SK-N-SH (cell line): ENCODE measurements around the gene GNAZ. TPM values are rescaled to one million over a fixed set of nuclear protein-coding genes. Genes with fewer than 3 reads are reported as not detected.

Source experiments
- CTCF ChIA-PET: fragments of 300-600, 350-600 bp; formaldehyde crosslinking; extraction: SDS; loops from one replicate; lab custom pipeline; 2021; lab: Yijun Ruan, JAX
- POLR2A ChIA-PET: fragments of 350-600 bp; sonication (Branson Sonifier 250); formaldehyde crosslinking; extraction: SDS; loops from one replicate; lab custom pipeline; 2020; ENCODE audit warnings: antibody characterized with exemption, inconsistent platforms; lab: Yijun Ruan, JAX
- DNase-seq: peaks from one replicate; pipeline ENCODE4 v3.0.0; 2012
- H2AFZ ChIP-seq: fragments of 200-600 bp; sonication (generic); 2 replicates; pipeline ENCODE4 v1.8.1; 2016; ENCODE audit warnings: antibody characterized with exemption, mild to moderate bottlenecking, low read depth
- H3F3A ChIP-seq: fragments of 200-600 bp; sonication (generic); replicated peaks from 2 replicates; pipeline ENCODE3; 2016; ENCODE audit warnings: antibody characterized with exemption, mild to moderate bottlenecking; ENCODE audit not compliant: insufficient read depth
- H3K27ac ChIP-seq, 2 experiments: fragments of 200-500 bp in 1 of 2; fragments of 200-600 bp in 1 of 2; sonication (Bioruptor generic) in 1 of 2; sonication (generic), shearing (Covaris generic) in 1 of 2; 2 replicates each; pipeline versions ENCODE4 v1.5.1 to v1.6.1; 2014 to 2016; ENCODE audit warnings: low read depth in 2 of 2, inconsistent platforms in 1 of 2, low read length in 1 of 2, mild to moderate bottlenecking in 1 of 2, mixed read lengths in 1 of 2
- H3K27me3 ChIP-seq: fragments of 200-600 bp; sonication (generic), shearing (Covaris generic); 2 replicates; pipeline ENCODE4 v1.6.1; 2016; ENCODE audit warnings: mixed run types; ENCODE audit not compliant: insufficient read depth
- H3K36me3 ChIP-seq, 2 experiments: fragments of 200-500 bp in 1 of 2; fragments of 200-600 bp in 1 of 2; sonication (Bioruptor generic) in 1 of 2; sonication (generic) in 1 of 2; replicated peaks in 1 of 2; 2 replicates each; pipeline versions ENCODE3 to v1.5.1; 2014 to 2016; ENCODE audit warnings: low read length in 1 of 2, mild to moderate bottlenecking in 1 of 2; ENCODE audit not compliant: insufficient read depth in 2 of 2, control insufficient read depth in 1 of 2
- H3K4me1 ChIP-seq, 2 experiments: fragments of 200-500 bp in 1 of 2; fragments of 200-600 bp in 1 of 2; sonication (Bioruptor generic) in 1 of 2; sonication (generic), shearing (Covaris generic) in 1 of 2; 2 replicates each; pipeline versions ENCODE4 v1.5.1 to v1.6.1; 2014 to 2016; ENCODE audit warnings: low read depth in 1 of 2, low read length in 1 of 2, mixed run types in 1 of 2; ENCODE audit not compliant: insufficient read depth in 2 of 2, control insufficient read depth in 1 of 2
- H3K4me2 ChIP-seq: fragments of 200-600 bp; sonication (generic), shearing (Covaris generic); 2 replicates; pipeline ENCODE4 v1.6.1; 2017; ENCODE audit warnings: mixed run types
- H3K4me3 ChIP-seq, 2 experiments: fragments of 200-500 bp in 1 of 2; fragments of 200-600 bp in 1 of 2; sonication (Bioruptor generic) in 1 of 2; sonication (generic), shearing (Covaris generic) in 1 of 2; 2 replicates each; pipeline versions ENCODE4 v1.5.1 to v1.8.1; 2014 to 2016; ENCODE audit warnings: low read depth in 2 of 2, inconsistent platforms in 1 of 2, low read length in 1 of 2, mild to moderate bottlenecking in 1 of 2, mixed read lengths in 1 of 2, moderate library complexity in 1 of 2
- H3K79me2 ChIP-seq: fragments of 200-600 bp; sonication (generic); 2 replicates; pipeline ENCODE4 v1.8.1; 2017; ENCODE audit warnings: mild to moderate bottlenecking; ENCODE audit not compliant: insufficient read depth
- H3K9ac ChIP-seq: fragments of 200-600 bp; sonication (generic); 2 replicates; pipeline ENCODE4 v1.6.1; 2017; ENCODE audit warnings: mixed run types
- H3K9me2 ChIP-seq: fragments of 200-600 bp; sonication (generic); 2 replicates; pipeline ENCODE4 v1.6.1; 2017; ENCODE audit warnings: mixed run types
- H3K9me3 ChIP-seq: fragments of 200-600 bp; sonication (generic); 2 replicates; pipeline ENCODE4 v1.6.1; 2017; ENCODE audit warnings: mixed run types, mild to moderate bottlenecking, moderate library complexity
- H4K20me1 ChIP-seq: fragments of 200-600 bp; sonication (generic); 2 replicates; pipeline ENCODE4 v1.6.1; 2017; ENCODE audit warnings: mild to moderate bottlenecking, mixed run types; ENCODE audit not compliant: insufficient read depth
- EP300 ChIP-seq, 2 experiments: IDR thresholded peaks; 2 replicates each; pipeline versions ENCODE4 v1.4.0 to v1.6.1; 2012; ENCODE audit warnings: borderline replicate concordance in 1 of 2, low read depth in 1 of 2, low read length in 1 of 2
- EZH2phosphoT487 ChIP-seq: fragments of 200-600 bp; sonication (generic); IDR thresholded peaks from 2 replicates; pipeline ENCODE4 v1.6.1; 2017; ENCODE audit warnings: low read depth, mixed run types, mild to moderate bottlenecking, antibody characterized with exemption, moderate library complexity, borderline replicate concordance
- FOSL2 ChIP-seq: IDR thresholded peaks from 2 replicates; pipeline ENCODE4 v1.4.0; 2012; ENCODE audit warnings: low read depth, mild to moderate bottlenecking, moderate library complexity, borderline replicate concordance
- FOXJ3 ChIP-seq: sonication (generic); formaldehyde crosslinking; IDR thresholded peaks from 2 replicates; pipeline ENCODE4 v1.5.1; 2020; ENCODE audit warnings: mild to moderate bottlenecking, missing genetic modification reagents
- FOXM1 ChIP-seq: IDR thresholded peaks from 2 replicates; pipeline ENCODE4 v1.4.0; 2012; ENCODE audit warnings: low read depth, mild to moderate bottlenecking
- IRF3 ChIP-seq: fragments of 150-350 bp; IDR thresholded peaks from 2 replicates; pipeline ENCODE4 v1.6.1; 2016; ENCODE audit warnings: mild to moderate bottlenecking, low read depth, low read length
- NRF1 ChIP-seq: IDR thresholded peaks from 2 replicates; pipeline ENCODE4 v1.6.1; 2012; ENCODE audit warnings: low read depth, mild to moderate bottlenecking, low read length
- POLR2AphosphoS5 ChIP-seq: IDR thresholded peaks from 2 replicates; pipeline ENCODE4 v1.6.1; 2012; ENCODE audit warnings: low read depth, low read length
- RCOR1 ChIP-seq: fragments of 150-350 bp; IDR thresholded peaks from 2 replicates; pipeline ENCODE4 v1.6.1; 2017; ENCODE audit warnings: antibody characterized with exemption, low read length
- RFX5 ChIP-seq: IDR thresholded peaks from 2 replicates; pipeline ENCODE4 v1.6.1; 2012; ENCODE audit warnings: mild to moderate bottlenecking, improper control_type of control experiment, low read length
- RXRA ChIP-seq: IDR thresholded peaks from 2 replicates; pipeline ENCODE4 v1.4.0; 2012; ENCODE audit warnings: low read depth, mild to moderate bottlenecking, borderline replicate concordance
- SIN3A ChIP-seq: IDR thresholded peaks from 2 replicates; pipeline ENCODE4 v1.6.1; 2012; ENCODE audit warnings: low read depth, mild to moderate bottlenecking, low read length, moderate library complexity, borderline replicate concordance
- SMC3 ChIP-seq: IDR thresholded peaks from 2 replicates; pipeline ENCODE4 v1.6.1; 2012; ENCODE audit warnings: low read depth, low read length, improper control_type of control experiment
- TEAD4 ChIP-seq: IDR thresholded peaks from 2 replicates; pipeline ENCODE4 v1.4.0; 2012; ENCODE audit warnings: mild to moderate bottlenecking, borderline replicate concordance; ENCODE audit not compliant: insufficient read depth
- YY1 ChIP-seq: IDR thresholded peaks from 2 replicates; pipeline ENCODE4 v1.4.0; 2012; ENCODE audit warnings: low read depth, mild to moderate bottlenecking
- WGBS: methylation state at CpG from one replicate; pipeline ENCODE4 v1.1.6; 2017; ENCODE audit warnings: low lambda C conversion rate; 5-methylcytosine and 5-hydroxymethylcytosine counted together
- polyA plus RNA-seq, 3 experiments: library from polyadenylated mRNA; depleted of rRNA; stranded (reverse); fragments of >200 nt; gene quantifications; 2 replicates each; pipeline ENCODE4 v1.2.3, GENCODE V29; 2012
- TF ChIP-seq, protein P1 (sequence below): IDR thresholded peaks from 2 replicates; pipeline ENCODE4 v1.4.0; 2012; ENCODE audit warnings: low read depth, borderline replicate concordance
- TF ChIP-seq, protein P2 (sequence below): IDR thresholded peaks from 2 replicates; pipeline ENCODE4 v1.6.1; 2012; ENCODE audit warnings: mild to moderate bottlenecking, low read depth, low read length, moderate library complexity
- TF ChIP-seq, protein P3 (sequence below): fragments of 150-350 bp; IDR thresholded peaks from 2 replicates; pipeline ENCODE4 v1.6.1; 2017; ENCODE audit warnings: antibody characterized with exemption, low read length, low read depth, borderline replicate concordance

Gene GNAZ
- polyA plus RNA-seq, 1 of the 3 experiments (the other 2 are of a cell fraction), result 6.5 TPM

- no peak for TF ChIP-seq IRF3
- TF ChIP-seq NRF1, result no peak
- TF ChIP-seq SMC3, result no peak
- no peak for TF ChIP-seq FOXJ3
- no peak for TF ChIP-seq RFX5
These were observed 24.7 kb downstream of the GNAZ start (continued) for GRCh38 chr22:23094695-23095681.

- CTCF ChIA-PET, result interaction anchor here (1.0 to 1.7 kb wide), 4 partner anchors 13 to 631 kb away, joined by 3 to 4 read pairs (median 4); no protein-coding TSS in a partner anchor
- H3K4me3 ChIP-seq, result no peak overlapping the region
- 88% methylated on average over 12 of the region's 45 CpGs for WGBS
These were observed 25.5 kb downstream of the GNAZ start for GRCh38 chr22:23095733-23096342.

More at GRCh38 chr22:23095733-23096342, 25.5 kb downstream of the GNAZ start:
- no peak for DNase-seq
- POLR2A ChIA-PET, result no interaction called here
- no peak overlapping the region for H3K27ac ChIP-seq
- H3K9me3 ChIP-seq, result no peaks in the 10 kb centered on the region
- TF ChIP-seq YY1 (no peak), NRF1 (no peak), RXRA (no peak), RCOR1 (no peak), EP300 (IDR thresholded peaks at IDR 0.05; ENCODE audit: borderline replicate concordance in 1 of 2, low read depth in 1 of 2, low read length in 1 of 2) (no peak), EZH2phosphoT487 (no peak), FOXM1 (no peak), POLR2AphosphoS5 (no peak), TEAD4 (no peak), SIN3A (no peak), FOSL2 (no peak)
- TF ChIP-seq, protein P1, sequence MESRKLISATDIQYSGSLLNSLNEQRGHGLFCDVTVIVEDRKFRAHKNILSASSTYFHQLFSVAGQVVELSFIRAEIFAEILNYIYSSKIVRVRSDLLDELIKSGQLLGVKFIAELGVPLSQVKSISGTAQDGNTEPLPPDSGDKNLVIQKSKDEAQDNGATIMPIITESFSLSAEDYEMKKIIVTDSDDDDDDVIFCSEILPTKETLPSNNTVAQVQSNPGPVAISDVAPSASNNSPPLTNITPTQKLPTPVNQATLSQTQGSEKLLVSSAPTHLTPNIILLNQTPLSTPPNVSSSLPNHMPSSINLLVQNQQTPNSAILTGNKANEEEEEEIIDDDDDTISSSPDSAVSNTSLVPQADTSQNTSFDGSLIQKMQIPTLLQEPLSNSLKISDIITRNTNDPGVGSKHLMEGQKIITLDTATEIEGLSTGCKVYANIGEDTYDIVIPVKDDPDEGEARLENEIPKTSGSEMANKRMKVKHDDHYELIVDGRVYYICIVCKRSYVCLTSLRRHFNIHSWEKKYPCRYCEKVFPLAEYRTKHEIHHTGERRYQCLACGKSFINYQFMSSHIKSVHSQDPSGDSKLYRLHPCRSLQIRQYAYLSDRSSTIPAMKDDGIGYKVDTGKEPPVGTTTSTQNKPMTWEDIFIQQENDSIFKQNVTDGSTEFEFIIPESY, result no peak
- TF ChIP-seq, protein P2, sequence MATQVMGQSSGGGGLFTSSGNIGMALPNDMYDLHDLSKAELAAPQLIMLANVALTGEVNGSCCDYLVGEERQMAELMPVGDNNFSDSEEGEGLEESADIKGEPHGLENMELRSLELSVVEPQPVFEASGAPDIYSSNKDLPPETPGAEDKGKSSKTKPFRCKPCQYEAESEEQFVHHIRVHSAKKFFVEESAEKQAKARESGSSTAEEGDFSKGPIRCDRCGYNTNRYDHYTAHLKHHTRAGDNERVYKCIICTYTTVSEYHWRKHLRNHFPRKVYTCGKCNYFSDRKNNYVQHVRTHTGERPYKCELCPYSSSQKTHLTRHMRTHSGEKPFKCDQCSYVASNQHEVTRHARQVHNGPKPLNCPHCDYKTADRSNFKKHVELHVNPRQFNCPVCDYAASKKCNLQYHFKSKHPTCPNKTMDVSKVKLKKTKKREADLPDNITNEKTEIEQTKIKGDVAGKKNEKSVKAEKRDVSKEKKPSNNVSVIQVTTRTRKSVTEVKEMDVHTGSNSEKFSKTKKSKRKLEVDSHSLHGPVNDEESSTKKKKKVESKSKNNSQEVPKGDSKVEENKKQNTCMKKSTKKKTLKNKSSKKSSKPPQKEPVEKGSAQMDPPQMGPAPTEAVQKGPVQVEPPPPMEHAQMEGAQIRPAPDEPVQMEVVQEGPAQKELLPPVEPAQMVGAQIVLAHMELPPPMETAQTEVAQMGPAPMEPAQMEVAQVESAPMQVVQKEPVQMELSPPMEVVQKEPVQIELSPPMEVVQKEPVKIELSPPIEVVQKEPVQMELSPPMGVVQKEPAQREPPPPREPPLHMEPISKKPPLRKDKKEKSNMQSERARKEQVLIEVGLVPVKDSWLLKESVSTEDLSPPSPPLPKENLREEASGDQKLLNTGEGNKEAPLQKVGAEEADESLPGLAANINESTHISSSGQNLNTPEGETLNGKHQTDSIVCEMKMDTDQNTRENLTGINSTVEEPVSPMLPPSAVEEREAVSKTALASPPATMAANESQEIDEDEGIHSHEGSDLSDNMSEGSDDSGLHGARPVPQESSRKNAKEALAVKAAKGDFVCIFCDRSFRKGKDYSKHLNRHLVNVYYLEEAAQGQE, result no peak
- TF ChIP-seq, protein P3, sequence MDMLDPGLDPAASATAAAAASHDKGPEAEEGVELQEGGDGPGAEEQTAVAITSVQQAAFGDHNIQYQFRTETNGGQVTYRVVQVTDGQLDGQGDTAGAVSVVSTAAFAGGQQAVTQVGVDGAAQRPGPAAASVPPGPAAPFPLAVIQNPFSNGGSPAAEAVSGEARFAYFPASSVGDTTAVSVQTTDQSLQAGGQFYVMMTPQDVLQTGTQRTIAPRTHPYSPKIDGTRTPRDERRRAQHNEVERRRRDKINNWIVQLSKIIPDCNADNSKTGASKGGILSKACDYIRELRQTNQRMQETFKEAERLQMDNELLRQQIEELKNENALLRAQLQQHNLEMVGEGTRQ, result no peak
- TF ChIP-seq, all 33 proteins: peak for 0
- Histone ChIP-seq H3K36me3 (no peaks in the 10 kb centered on the region), H2AFZ (no peak overlapping the region), H3K27me3 (no peaks in the 10 kb centered on the region), H3K4me1 (peaks cover 0 to 27% of the 10 kb centered on the region in 2 experiments; a peak in 1 of 4 replicates), H3K79me2 (no peaks in the 10 kb centered on the region), H3K9ac (no peak overlapping the region), H4K20me1 (no peaks in the 10 kb centered on the region), H3F3A (no peaks in the 10 kb centered on the region), H3K9me2 (no peaks in the 10 kb centered on the region), H3K4me2 (no peak overlapping the region)
